ENCODE measurements around the gene CALCOCO1. TPM values are rescaled to one million over a fixed set of nuclear protein-coding genes. Genes with fewer than 3 reads are reported as not detected.

CALCOCO1 gene
- total and polyA plus RNA-seq, 4 donors, result 65.5 to 223 (median 75.9) TPM

GRCh38 chr12:53743266-53744129, 16.2 kb upstream of the CALCOCO1 start:
- 15 to 20% methylated on average over 16 of the region's 16 CpGs for WGBS, 2 donors
- H3K27ac ChIP-seq (ENCODE audit: low read depth in 1 of 2, low read length in 1 of 2), result no peak overlapping the region
- peaks cover 0 to 14% (median 3%) of the 10 kb centered on the region in 5 donors for H3K4me1 ChIP-seq (ENCODE audit: control insufficient read depth in 5 of 5, insufficient read depth in 5 of 5, low read length in 5 of 5)
- peak; percentile 87 for TF ChIP-seq CTCF (IDR thresholded peaks at IDR 0.05; ENCODE audit: control extremely low read depth, extremely low read depth)
- H3K9me3 ChIP-seq (ENCODE audit: control insufficient read depth in 4 of 4, insufficient read depth in 3 of 4, low read length in 3 of 4), result no peaks in the 10 kb centered on the region
- ATAC-seq (ENCODE audit: insufficient read depth, low FRiP score) (no peak), DNase-seq (peak; percentile 68 to 76 (median 73))
- peaks cover 0 to 57% (median 50%) of the 10 kb centered on the region in 3 donors for H3K27me3 ChIP-seq (ENCODE audit: control insufficient read depth in 3 of 3, insufficient read depth in 3 of 3, low read length in 2 of 3)
- H3K9ac ChIP-seq (ENCODE audit: insufficient read depth in 1 of 2, low read length in 2 of 2), result no peak overlapping the region
- no peak overlapping the region for H3K4me3 ChIP-seq
- H3K36me3 ChIP-seq (ENCODE audit: control insufficient read depth in 4 of 4, insufficient read depth in 4 of 4, low read length in 4 of 4), result no peaks in the 10 kb centered on the region

GRCh38 chr12:53740130-53740491, 12.9 kb upstream of the CALCOCO1 start:
- DNase-seq (no peak), ATAC-seq (ENCODE audit: insufficient read depth, low FRiP score) (no peak)
- TF ChIP-seq CTCF (IDR thresholded peaks at IDR 0.05; ENCODE audit: control extremely low read depth, extremely low read depth), result no peak
- WGBS, 2 donors, result 68 to 69% methylated on average over 3 of the region's 3 CpGs
- H3K9me3 ChIP-seq (ENCODE audit: control insufficient read depth in 4 of 4, insufficient read depth in 3 of 4, low read length in 3 of 4), result peaks cover 0 to 3% (median 0%) of the 10 kb centered on the region in 4 donors
- no peak overlapping the region for H3K27ac ChIP-seq (ENCODE audit: low read depth in 1 of 2, low read length in 1 of 2)
- H3K36me3 ChIP-seq (ENCODE audit: control insufficient read depth in 4 of 4, insufficient read depth in 4 of 4, low read length in 4 of 4), result no peaks in the 10 kb centered on the region
- H3K4me1 ChIP-seq (ENCODE audit: control insufficient read depth in 5 of 5, insufficient read depth in 5 of 5, low read length in 5 of 5), result peaks cover 0 to 15% (median 8%) of the 10 kb centered on the region in 5 donors
- peaks cover 0 to 68% (median 60%) of the 10 kb centered on the region in 3 donors for H3K27me3 ChIP-seq (ENCODE audit: control insufficient read depth in 3 of 3, insufficient read depth in 3 of 3, low read length in 2 of 3)
- H3K4me3 ChIP-seq, result no peak overlapping the region
- H3K9ac ChIP-seq (ENCODE audit: insufficient read depth in 1 of 2, low read length in 2 of 2), result no peak overlapping the region

- peaks cover 0 to 3% (median 0%) of the 10 kb centered on the region in 4 donors for H3K9me3 ChIP-seq (ENCODE audit: control insufficient read depth in 4 of 4, insufficient read depth in 3 of 4, low read length in 3 of 4)
- H3K4me1 ChIP-seq (ENCODE audit: control insufficient read depth in 5 of 5, insufficient read depth in 5 of 5, low read length in 5 of 5), result peaks cover 0 to 15% (median 8%) of the 10 kb centered on the region in 5 donors
- DNase-seq, result peak in 1 of 3 donors; percentile 20
- ATAC-seq (ENCODE audit: insufficient read depth, low FRiP score), result no peak
- no peak overlapping the region for H3K4me3 ChIP-seq
- H3K9ac ChIP-seq (ENCODE audit: insufficient read depth in 1 of 2, low read length in 2 of 2), result no peak overlapping the region
- no peak for TF ChIP-seq CTCF (IDR thresholded peaks at IDR 0.05; ENCODE audit: control extremely low read depth, extremely low read depth)
- H3K36me3 ChIP-seq (ENCODE audit: control insufficient read depth in 4 of 4, insufficient read depth in 4 of 4, low read length in 4 of 4), result no peaks in the 10 kb centered on the region
- H3K27me3 ChIP-seq (ENCODE audit: control insufficient read depth in 3 of 3, insufficient read depth in 3 of 3, low read length in 2 of 3), result peaks cover 0 to 71% (median 60%) of the 10 kb centered on the region in 3 donors
- no peak overlapping the region for H3K27ac ChIP-seq (ENCODE audit: low read depth in 1 of 2, low read length in 1 of 2)
- WGBS, 2 donors, result 4 to 5% methylated on average over 49 to 50 of the region's 50 CpGs
Observed at GRCh38 chr12:53739214-53740129, 12.2 kb upstream of the CALCOCO1 start.
